ENCODE results near the gene CATSPERZ.

CATSPERZ gene

DNA sequence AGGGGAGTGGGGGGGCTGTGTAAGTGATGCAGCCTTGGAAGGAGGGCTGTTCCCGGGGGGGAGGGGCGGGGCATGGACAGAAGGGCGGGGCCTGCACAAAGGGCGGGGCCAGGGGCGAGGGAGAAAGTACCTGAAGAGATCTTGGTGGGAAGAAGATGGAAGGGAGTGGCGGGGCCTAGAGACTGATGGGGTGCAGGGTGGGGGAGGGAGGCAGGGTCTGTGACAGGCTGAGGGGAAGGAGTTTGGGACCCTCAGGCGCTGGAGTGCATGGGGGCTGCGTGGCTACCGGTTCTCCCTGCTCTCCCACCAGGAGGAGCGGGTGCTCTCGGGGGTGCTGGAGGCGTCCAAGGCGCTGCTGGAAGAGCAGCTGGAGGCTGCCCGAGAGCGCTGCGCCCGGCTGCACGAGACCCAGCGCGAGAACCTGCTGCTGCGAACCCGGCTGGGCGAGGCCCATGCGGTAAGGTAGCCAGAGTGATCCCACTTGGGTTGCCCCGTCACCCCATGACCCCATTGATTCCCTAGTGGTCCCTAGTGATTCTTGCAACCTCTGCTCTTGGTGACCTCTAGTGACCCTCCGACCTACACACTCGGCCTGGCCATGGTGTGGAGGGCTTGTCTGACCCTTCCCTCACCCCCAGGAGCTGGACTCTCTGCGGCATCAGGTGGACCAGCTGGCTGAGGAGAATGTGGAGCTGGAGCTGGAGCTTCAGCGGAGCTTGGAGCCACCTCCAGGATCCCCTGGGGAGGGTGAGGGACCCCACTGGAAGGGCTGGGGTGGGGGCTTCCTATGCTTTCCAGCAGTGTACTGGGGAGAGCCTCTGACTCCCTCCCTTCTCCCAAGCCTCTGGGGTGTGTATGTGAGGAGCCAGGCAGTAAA, 42.9 kb downstream of the CATSPERZ start:
- no peak for DNase-seq

DNA sequence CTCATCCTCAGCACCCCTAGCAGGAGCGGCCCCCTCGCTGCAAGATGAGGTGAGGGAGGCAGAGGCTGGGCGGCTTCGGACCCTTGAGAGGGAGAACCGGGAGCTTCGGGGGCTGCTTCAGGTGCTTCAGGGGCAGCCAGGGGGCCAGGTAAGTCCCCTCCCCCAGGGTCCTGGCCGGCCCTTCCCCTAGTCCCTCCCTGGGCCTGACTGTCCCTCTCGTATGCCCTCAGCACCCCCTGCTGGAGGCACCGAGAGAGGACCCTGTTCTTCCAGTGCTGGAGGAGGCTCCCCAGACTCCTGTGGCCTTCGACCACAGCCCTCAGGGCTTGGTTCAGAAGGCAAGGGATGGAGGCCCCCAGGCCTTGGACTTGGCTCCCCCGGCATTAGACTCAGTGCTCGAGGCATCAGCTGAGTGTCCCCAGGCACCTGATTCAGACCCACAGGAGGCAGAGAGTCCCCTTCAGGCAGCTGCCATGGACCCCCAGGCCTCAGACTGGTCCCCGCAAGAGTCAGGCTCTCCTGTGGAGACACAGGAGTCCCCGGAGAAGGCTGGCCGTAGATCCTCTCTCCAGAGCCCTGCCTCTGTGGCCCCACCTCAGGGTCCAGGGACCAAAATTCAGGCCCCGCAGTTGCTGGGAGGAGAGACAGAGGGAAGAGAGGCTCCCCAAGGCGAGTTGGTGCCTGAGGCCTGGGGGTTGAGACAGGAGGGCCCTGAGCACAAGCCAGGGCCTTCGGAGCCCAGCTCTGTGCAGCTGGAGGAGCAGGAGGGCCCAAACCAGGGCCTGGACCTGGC, 43.8 kb downstream of the CATSPERZ start:
- no peak for DNase-seq

DNA sequence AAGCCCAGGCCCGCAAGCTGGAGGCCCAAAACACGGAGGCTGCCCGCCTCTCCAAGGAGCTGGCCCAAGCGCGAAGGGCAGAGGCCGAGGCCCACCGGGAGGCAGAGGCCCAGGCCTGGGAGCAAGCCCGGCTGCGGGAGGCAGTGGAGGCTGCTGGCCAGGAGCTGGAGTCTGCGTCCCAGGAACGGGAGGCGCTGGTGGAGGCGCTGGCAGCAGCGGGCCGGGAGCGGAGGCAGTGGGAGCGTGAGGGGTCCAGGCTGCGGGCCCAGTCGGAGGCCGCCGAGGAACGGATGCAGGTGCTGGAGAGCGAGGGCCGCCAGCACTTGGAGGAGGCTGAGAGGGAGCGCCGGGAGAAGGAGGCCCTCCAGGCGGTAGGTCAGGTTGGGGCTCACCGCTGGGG, 44.6 kb downstream of the CATSPERZ start:
- DNase-seq, result no peak

DNA sequence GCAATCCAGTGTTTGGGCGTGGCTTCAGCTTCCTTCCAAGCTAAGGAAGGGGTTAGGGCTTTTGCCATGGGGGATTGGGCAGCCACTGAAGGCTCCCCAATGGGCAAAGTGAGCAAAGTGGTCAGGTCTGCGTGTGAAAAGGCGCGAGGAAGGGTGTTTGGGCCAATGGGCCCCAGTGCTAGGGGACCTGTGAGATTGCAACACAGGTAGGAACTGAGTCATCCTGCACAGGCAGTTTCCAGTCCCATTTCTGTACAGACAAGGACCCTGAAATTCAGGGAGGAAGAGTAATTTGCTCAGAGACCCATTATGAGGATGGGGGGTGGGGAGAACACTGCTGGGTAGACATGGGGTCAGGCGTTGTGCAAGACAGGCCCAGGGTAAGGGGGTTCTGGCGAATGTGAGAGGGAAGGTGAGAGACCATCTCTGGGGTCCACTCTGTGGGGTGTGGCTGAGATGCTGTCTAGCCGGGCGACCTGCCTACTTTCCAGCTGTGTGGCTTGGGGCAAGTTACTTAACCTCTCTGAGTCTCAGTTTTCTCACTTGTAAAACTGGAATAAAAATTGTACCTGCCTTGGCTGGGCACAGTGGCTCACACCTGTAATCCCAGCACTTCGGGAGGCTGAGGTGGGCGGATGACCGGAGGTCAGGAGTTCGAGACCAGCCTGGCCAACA, 47.2 kb downstream of the CATSPERZ start:
- DNase-seq, result no peak

DNA sequence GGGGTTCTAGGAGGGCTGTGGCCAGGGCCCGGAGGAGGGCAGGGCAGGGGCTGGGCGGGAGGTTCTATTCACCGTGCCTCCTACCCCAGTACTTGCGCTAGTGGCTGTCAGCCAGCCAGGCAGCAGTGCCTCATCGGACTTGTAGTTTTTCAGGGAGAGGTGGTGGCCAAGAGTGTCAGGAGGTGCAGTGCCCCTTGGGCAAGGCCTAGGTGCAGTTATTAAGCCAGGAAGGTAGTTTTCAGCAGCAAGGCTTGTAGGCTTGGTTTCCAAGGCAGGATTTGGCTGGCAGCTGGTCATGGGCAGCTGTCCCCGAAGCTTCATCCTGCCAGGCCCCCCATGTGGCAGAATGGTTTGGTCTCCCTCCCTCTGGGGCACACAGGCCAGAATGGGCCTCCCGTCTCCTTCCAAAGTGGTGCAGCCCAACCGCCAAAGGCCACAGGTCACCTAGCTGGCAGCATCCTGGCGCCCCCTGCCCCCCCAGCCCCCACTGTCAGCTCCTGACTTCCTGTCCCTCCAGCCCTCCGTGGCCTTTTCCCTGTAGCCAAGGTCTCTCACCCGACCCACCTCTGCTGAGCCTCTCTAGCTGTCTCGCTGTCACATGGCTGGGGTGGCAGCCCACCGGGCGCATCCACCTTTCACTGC, 48.3 kb downstream of the CATSPERZ start:
- no peak for DNase-seq

DNA sequence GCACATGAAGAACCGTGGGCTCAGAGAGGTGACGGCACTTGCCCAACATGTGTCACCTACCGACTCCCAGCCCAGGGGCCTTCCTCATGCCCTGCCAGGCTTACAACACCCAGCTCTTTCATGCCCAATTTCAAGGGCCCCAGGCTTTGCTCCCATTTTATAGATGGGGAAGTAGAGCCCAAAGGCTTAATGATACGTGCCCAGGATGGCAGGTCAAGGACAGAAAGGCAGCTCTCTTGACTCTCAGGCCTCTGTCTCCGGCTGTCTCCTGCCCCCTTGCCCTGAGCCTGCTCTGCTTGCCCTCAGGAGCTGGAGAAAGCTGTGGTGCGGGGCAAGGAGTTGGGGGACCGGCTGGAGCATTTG, 48.8 kb downstream of the CATSPERZ start:
- no peak for DNase-seq

DNA sequence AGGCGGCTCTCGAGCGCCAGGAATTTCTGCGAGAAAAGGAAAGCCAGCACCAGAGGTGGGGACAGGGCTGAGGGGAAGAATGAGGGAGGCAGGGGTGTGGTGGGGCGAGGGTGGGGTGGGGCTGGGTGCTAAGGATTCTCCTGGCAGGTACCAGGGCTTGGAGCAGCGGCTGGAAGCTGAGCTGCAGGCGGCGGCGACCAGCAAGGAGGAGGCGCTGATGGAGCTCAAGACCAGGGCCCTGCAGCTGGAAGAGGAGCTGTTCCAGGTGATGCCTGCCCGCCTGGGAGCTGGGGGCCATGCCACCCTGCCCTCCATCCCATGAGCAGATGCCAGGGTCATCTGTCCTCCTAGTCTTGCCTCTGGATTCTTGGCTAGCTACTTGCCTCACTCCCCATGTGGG, 49.2 kb downstream of the CATSPERZ start:
- DNase-seq, result no peak

DNA sequence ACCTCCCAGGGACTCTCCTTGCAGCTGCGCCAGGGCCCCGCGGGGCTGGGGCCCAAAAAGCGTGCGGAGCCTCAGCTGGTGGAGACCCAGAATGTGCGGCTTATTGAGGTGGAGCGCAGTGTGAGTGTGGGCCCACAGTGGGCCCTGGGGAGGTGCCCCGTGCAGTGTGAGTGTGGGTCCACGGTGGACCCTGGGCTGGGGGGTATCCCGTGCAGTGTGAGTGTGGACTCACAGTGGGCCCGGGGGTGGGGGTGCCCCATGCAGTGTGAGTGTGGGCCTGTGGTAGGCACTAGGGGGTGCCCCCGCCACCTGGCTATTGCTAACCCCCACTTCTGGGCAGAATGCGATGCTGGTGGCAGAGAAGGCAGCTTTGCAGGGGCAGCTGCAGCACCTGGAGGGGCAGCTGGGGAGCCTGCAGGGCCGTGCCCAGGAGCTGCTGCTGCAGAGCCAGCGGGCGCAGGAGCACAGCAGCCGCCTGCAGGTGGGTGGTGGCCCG, 51.0 kb downstream of the CATSPERZ start:
- no peak for DNase-seq

DNA sequence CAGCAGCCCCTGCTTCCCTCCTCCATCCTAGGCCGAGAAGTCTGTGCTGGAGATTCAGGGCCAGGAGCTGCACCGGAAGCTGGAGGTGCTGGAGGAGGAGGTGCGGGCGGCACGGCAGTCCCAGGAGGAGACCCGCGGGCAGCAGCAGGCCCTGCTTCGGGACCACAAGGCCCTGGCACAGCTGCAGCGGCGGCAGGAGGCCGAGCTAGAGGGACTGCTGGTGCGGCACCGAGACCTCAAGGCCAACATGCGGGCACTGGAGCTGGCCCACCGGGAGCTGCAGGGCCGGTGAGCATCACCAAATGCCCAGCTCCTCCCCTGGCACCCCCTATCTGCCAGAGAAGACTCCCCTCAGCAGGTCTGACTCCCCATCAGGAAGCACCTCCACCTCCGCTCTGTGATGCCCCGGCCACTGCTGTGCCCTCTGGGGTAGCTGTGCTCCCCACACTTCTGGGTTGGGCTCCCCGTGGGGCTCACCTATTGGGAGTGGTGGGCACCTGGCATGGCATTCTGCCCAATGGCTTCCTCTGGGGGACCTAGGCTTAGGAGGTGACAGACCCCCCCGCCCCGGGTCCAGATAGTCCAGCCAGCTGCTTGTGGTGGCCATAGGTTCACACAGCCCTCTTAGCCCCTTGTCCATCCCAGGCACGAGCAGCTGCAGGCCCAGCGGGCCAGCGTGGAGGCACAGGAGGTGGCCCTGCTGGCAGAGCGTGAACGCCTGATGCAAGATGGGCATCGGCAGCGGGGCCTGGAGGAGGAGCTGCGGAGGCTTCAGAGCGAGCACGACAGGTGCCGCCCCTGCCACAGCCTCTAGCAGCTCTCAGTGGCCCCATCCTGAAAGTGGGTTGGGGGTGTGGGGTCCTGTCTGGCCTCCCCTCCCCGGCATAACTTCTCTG, 52.2 kb downstream of the CATSPERZ start:
- DNase-seq, result no peak

DNA sequence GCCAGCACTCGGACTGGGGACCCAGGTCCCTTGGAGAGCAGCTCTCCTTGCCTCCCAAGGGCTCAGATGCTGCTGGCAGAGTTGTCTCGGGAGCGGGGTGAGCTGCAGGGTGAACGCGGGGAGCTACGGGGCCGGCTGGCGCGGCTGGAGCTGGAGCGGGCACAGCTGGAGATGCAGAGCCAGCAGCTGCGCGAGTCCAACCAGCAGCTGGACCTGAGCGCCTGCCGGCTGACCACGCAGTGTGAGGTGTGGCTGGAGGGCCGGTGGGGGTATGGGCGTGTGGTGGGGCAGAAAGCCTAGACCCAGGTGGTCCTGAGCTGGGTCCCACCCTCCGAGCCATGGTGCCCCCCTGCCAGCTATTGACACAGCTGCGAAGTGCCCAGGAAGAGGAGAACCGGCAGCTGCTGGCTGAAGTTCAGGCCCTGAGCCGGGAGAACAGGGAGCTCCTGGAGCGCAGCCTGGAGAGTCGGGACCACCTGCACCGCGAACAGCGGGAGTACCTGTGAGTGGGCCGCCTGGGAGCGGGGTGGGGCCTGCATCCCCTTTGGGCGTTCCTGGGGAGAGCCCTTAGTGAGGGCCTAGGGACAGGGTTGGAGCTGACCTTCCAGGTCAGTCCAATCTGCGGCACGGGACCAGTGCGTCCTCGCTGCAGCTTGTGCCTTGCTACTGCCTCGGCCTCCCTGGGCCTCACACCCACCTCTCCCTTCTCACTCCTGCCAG, 53.0 kb downstream of the CATSPERZ start:
- no peak for DNase-seq

DNA sequence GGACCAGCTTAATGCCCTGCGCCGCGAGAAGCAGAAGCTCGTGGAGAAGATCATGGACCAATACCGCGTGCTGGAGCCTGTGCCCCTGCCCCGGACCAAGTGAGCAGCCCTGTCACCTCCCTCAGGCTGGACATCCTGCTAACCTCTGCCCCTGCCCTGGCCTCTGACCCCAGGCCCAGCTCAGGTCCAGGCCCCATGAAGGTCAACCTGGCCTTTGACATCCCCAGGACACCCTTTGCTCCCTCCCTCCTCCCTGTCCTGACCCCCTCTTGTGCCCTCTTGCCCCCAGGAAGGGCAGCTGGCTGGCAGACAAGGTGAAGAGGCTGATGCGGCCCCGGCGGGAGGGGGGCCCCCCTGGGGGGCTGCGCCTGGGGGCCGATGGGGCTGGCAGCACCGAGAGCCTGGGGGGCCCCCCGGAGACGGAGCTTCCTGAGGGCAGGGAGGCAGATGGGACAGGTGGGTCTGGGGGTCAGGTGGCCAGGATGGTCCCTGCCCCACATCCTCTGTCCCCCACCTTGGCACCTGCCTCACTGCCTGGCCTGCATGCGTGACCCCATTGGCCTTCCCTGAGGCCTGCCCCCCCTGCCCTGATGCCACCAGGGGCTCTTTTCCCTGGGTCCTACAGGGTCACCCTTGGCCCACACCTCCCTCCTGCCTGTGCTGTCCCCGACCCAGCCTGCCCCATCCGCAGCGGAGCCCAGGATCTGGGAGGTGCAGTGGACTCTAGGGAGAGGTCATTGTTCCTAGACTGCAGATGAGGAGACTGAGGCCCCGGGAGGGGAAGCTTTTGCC, 53.8 kb downstream of the CATSPERZ start:
- no peak for DNase-seq
